Measurements from ENCODE around the gene GDF2. TPM values are rescaled to one million over a fixed set of nuclear protein-coding genes. Genes with fewer than 3 reads are reported as not detected.

The GDF2 gene
- total RNA-seq, 1 donor from 2014 or later = not detected

DNA sequence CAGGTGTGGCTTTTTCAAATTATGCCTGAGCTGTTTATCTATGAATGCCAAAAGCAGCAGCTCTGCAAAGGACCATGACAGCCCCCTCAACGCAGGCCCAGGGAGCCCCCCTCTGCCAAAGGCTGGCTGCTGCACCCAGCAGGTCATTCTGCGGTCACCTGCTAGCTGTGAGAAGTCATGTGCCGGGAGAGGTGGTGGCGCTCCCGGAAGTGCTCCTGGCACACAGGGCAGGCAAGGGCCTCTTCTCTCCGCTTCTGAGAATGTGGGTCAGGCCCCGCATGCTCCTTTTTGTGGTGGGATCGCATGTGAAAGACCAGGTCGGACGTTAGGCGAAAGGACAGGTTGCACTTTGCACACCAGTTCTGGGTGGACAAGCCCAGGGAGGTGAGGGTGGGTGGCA lies 45.4 kb downstream of the GDF2 start:
- peak; percentile 45 for DNase-seq (ENCODE audit: extremely low spot score, unreplicated experiment)
- TF ChIP-seq, protein P1, sequence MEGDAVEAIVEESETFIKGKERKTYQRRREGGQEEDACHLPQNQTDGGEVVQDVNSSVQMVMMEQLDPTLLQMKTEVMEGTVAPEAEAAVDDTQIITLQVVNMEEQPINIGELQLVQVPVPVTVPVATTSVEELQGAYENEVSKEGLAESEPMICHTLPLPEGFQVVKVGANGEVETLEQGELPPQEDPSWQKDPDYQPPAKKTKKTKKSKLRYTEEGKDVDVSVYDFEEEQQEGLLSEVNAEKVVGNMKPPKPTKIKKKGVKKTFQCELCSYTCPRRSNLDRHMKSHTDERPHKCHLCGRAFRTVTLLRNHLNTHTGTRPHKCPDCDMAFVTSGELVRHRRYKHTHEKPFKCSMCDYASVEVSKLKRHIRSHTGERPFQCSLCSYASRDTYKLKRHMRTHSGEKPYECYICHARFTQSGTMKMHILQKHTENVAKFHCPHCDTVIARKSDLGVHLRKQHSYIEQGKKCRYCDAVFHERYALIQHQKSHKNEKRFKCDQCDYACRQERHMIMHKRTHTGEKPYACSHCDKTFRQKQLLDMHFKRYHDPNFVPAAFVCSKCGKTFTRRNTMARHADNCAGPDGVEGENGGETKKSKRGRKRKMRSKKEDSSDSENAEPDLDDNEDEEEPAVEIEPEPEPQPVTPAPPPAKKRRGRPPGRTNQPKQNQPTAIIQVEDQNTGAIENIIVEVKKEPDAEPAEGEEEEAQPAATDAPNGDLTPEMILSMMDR (conservative IDR thresholded peaks at IDR 0.05) = no peak
- no peak overlapping the region for H3K4me3 Mint-ChIP-seq
- H3K27me3 Mint-ChIP-seq = peaks cover 3% of the 10 kb centered on the region
- H3K4me1 Mint-ChIP-seq (ENCODE audit: unreplicated experiment) = peaks cover 7% of the 10 kb centered on the region
- no peak overlapping the region for H3K27ac Mint-ChIP-seq
- no peaks in the 10 kb centered on the region for H3K36me3 Mint-ChIP-seq
- no peaks in the 10 kb centered on the region for H3K9me3 Mint-ChIP-seq

- H3K4me1 Mint-ChIP-seq (ENCODE audit: unreplicated experiment) = peaks cover 7% of the 10 kb centered on the region
- H3K36me3 Mint-ChIP-seq = no peaks in the 10 kb centered on the region
- no peak overlapping the region for H3K27ac Mint-ChIP-seq
- H3K9me3 Mint-ChIP-seq = no peaks in the 10 kb centered on the region
- TF ChIP-seq, protein P1 (conservative IDR thresholded peaks at IDR 0.05) = no peak
- DNase-seq (ENCODE audit: extremely low spot score, unreplicated experiment) = peak; percentile 60
- peaks cover 3% of the 10 kb centered on the region for H3K27me3 Mint-ChIP-seq
- H3K4me3 Mint-ChIP-seq = no peak overlapping the region
Measured at GRCh38 chr10:47368431-47369180, 46.4 kb downstream of the GDF2 start.

DNA sequence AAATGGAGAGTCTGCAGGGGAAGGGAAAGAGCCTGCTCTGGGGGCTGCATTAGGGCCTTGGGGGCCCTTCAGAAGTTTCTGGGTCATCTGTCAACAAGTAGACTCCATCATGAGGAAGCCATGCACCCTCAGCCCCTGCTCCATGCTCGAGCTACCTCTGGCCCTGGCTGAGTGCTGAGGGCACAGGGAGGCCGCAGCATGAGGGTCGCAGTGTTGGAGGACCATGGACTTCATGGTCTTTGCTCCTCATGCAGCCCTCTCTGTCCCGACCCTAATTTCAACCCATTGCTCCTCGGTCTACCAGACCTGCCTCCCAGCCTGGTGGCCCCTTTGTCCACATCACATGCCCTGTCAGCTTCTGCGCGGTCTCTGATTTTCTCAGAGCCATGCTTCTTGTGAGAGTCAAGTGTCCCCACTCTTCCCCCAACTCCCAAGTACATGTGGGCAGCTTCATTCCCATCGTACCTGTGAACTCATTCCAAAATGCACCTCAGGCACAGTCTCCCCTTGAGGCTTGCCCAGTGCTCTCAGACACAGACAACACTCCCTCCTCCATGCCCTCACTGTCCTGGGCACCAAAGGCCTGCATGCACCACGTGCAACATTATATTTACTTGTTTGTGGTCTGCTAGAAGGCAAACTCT lies 47.1 kb downstream of the GDF2 start:
- peaks cover 3% of the 10 kb centered on the region for H3K4me1 Mint-ChIP-seq (ENCODE audit: unreplicated experiment)
- peak; percentile 37 for DNase-seq (ENCODE audit: extremely low spot score, unreplicated experiment)
- TF ChIP-seq, protein P1 (conservative IDR thresholded peaks at IDR 0.05) = no peak
- H3K27ac Mint-ChIP-seq = no peak overlapping the region
- no peaks in the 10 kb centered on the region for H3K9me3 Mint-ChIP-seq
- H3K36me3 Mint-ChIP-seq = no peaks in the 10 kb centered on the region
- no peak overlapping the region for H3K4me3 Mint-ChIP-seq
- H3K27me3 Mint-ChIP-seq = peaks cover 3% of the 10 kb centered on the region

DNA sequence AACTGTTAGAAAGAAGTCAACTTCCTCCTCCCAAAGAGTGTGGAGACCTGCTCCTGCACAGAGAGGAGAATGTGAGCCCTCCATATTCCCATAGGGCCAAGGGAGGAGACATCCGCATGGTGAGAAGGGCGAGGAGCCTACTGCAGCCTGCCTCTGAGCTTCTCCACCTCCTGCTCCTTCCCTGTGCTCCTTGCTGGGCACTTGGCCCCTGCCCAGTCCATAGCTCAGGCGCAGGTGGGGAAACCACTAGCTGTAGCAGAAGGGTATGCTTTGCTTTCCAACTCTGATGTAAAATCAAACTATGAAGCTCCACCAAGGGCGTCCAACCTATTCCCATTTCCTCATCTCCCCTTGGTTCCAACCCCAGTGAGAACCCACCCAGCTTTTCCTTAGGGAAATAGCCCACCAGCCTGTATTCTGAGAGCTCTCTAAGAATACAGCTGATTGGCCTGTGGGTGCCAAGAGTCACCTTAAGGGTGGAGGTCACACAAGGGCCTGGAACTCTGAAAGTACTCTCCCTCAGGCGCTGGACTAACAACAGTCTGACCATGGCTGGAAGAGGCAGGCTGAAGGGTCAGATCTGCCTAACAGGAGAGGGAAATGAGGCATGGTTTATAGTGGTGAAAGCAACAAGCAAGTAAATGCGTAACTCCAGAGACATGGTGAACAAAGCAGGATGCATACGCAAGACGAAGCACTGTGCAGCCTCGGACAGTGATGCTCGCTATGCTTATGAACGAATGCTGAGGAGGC lies 47.9 kb downstream of the GDF2 start:
- TF ChIP-seq, protein P1 (conservative IDR thresholded peaks at IDR 0.05) = no peak
- no peaks in the 10 kb centered on the region for H3K4me1 Mint-ChIP-seq (ENCODE audit: unreplicated experiment)
- no peaks in the 10 kb centered on the region for H3K9me3 Mint-ChIP-seq
- peaks cover 3% of the 10 kb centered on the region for H3K27me3 Mint-ChIP-seq
- no peak overlapping the region for H3K27ac Mint-ChIP-seq
- H3K4me3 Mint-ChIP-seq = no peak overlapping the region
- H3K36me3 Mint-ChIP-seq = no peaks in the 10 kb centered on the region
- peak; percentile 43 for DNase-seq (ENCODE audit: extremely low spot score, unreplicated experiment)

GRCh38 chr10:47370878-47371277 lies 48.6 kb downstream of the GDF2 start:
- peaks cover 3% of the 10 kb centered on the region for H3K27me3 Mint-ChIP-seq
- peak; percentile 39 for DNase-seq (ENCODE audit: extremely low spot score, unreplicated experiment)
- no peaks in the 10 kb centered on the region for H3K9me3 Mint-ChIP-seq
- no peak overlapping the region for H3K4me3 Mint-ChIP-seq
- no peaks in the 10 kb centered on the region for H3K4me1 Mint-ChIP-seq (ENCODE audit: unreplicated experiment)
- H3K27ac Mint-ChIP-seq = no peak overlapping the region
- H3K36me3 Mint-ChIP-seq = no peaks in the 10 kb centered on the region
- TF ChIP-seq, protein P1 (conservative IDR thresholded peaks at IDR 0.05) = no peak

Data from type B pancreatic cell (in vitro differentiated cells).